H7 (cell line): ENCODE data around the gene DNMT1. TPM values are rescaled to one million over a fixed set of nuclear protein-coding genes. Genes with fewer than 3 reads are reported as not detected.

Source experiments
- DNase-seq: peaks from one replicate; pipeline ENCODE4 v3.0.0; 2012
- H3K27me3 ChIP-seq: 2 replicates; pipeline ENCODE4 v1.6.0; 2011; ENCODE audit warnings: mild to moderate bottlenecking, low read length; ENCODE audit not compliant: control insufficient read depth, insufficient read depth
- H3K36me3 ChIP-seq: replicated peaks from 2 replicates; pipeline ENCODE4 v1.5.1; 2011; ENCODE audit warnings: low read length; ENCODE audit not compliant: control insufficient read depth, insufficient read depth
- H3K4me3 ChIP-seq: 2 replicates; pipeline ENCODE4 v1.5.1; 2011; ENCODE audit warnings: low read depth, mild to moderate bottlenecking, control low read depth, low read length, moderate library complexity; ENCODE audit not compliant: insufficient read depth
- total RNA-seq: library from RNA; depleted of rRNA; stranded (reverse); fragments of >200 nt; shearing (Covaris generic); gene quantifications from 2 replicates; pipeline ENCODE4 v1.2.3, GENCODE V29; 2014

Gene DNMT1
- total RNA-seq, 1 experiment from 2014 or later: 128 TPM

DNA sequence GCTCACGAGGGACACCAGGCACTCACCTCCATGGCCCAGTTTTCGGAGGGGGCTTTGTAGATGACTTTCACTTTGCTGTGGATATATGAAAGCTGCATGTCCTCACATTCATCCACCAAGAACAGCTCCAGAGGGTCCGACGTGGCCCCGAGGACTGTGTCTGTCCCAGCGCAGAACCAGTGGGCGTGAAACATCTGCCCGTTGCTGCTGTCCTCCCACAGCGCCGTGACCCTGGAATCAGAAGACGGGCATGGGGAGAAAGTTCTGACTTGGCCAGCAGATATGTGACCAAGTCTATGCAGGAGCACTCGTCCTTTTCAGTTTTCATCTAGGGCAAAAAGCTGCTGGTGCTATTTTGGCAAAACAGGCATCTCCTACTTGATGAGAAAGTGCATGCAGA lies 45.3 kb downstream of the DNMT1 start:
- H3K36me3 ChIP-seq: peaks cover 68% of the 10 kb centered on the region
- no peak overlapping the region for H3K4me3 ChIP-seq
- no peaks in the 10 kb centered on the region for H3K27me3 ChIP-seq
- DNase-seq: peak; percentile 18

DNA sequence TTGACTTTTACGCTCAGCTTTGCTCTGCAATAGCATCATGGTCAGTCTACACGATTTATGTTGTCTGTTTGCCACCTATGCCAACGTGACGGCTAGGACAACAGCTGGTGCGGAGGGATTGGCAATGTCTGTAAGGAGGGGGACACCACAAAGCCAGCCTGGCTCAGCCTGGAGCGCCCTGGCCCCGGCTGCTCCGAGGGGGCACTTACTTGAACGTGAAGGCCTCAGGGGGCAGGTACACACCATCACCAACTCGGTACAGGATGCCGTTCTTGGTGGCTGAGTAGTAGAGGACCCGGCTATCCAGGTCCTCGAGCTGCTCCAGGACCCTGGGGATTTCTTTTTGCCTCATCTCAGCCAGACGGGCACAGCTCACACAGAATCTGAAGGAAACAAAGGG lies 48.6 kb downstream of the DNMT1 start:
- H3K4me3 ChIP-seq: no peak overlapping the region
- peak; percentile 22 for DNase-seq
- H3K36me3 ChIP-seq: peaks cover 66% of the 10 kb centered on the region
- H3K27me3 ChIP-seq: no peaks in the 10 kb centered on the region

DNA sequence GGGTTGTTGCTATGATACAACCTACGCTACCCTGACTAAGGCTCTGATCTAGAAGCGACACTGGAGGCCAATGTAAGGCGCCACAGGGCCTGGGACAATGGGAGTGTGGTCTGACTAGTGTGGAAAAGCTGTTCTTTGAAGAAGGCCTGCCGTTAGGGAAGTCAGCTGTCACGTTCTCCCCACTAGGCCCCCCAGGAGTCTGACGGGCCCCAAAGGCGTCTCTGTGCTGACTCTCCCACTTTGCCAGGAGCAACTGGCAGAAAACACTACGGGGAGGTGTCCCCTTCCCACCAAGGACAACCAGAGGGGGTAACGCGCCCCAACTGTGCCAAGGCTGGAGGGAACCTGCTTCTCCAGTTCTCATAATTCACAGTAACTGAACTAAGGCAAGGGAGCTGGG lies 49.7 kb downstream of the DNMT1 start:
- Histone ChIP-seq H3K4me3 (no peak overlapping the region), H3K36me3 (peaks cover 60% of the 10 kb centered on the region), H3K27me3 (no peaks in the 10 kb centered on the region)
- DNase-seq: no peak

DNA sequence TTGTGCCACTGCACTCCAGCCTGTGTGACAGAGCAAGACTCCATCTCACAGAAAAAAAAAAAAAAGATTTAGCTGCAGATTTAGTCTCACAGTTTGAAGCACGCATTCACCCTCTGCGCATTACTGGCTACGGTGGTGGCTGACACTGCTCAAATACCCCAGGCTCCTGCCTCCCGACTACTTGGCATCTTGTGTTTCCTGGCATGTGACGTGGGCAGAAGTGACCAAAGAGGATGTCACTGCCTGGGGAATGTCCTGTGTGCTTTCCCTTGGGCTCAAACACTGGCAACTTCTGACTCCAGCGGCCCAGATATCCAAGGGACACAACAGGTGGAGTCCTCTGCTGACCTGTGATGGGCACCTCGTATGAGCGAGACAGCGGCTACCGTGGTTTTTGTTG lies 50.4 kb downstream of the DNMT1 start:
- DNase-seq: peak; percentile 16
- H3K27me3 ChIP-seq: no peaks in the 10 kb centered on the region
- no peak overlapping the region for H3K4me3 ChIP-seq
- peaks cover 60% of the 10 kb centered on the region for H3K36me3 ChIP-seq

DNA sequence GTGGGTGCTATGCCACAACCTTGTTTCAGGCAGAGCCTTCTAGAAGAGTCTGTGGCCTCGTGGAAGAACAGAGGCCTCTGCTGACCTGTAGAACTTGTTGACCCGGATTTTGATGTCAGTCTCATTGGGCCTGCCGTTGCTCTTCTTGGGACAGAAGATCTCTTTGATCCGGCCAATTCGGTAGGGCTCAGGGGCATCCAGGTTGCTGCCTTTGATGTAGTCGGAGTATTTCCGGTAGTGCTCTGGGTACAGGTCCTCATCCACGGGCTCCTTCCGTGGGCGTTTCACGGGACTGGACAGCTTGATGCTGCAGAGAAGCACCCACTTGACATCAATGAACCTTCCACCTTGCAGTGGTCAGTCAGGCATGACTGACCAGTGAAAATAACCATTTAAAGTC lies 51.1 kb downstream of the DNMT1 start:
- Histone ChIP-seq H3K36me3 (peaks cover 64% of the 10 kb centered on the region), H3K4me3 (no peak overlapping the region), H3K27me3 (no peaks in the 10 kb centered on the region)
- DNase-seq: no peak

DNA sequence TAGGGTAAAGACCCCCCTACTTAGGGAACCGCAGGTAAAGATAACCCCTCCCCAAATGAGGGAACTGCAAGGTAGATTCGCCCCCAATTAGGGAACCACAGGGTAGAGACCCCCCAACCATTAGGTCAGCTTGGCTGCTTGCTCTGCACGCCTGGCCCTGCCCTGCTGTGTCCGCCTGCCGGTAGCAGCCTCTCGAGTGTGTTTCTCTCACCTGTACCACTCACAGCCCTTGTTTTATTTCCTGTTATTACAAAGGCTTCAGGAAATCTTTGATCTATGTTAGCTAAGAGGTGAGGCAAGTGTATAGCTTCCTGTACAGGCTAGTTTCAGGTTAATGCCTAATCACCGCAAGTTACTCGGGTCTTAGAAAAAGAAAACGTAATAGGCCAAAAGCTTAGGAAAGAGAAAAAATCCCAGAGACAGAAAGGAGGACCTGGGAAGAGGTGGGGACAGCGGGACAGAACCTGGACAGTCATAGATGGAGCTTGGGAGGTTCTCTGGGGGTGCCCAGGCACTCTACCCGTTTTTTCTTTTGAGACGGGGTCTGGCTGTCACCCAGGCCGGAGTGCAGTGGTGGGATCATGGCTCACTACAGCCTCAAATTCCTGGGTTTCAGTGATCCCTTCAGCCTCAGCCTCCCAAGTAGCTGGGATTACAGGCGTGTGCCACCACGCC lies 51.9 kb downstream of the DNMT1 start:
- Histone ChIP-seq H3K4me3 (no peak overlapping the region), H3K36me3 (peaks cover 67% of the 10 kb centered on the region), H3K27me3 (no peaks in the 10 kb centered on the region)
- no peak for DNase-seq

DNA sequence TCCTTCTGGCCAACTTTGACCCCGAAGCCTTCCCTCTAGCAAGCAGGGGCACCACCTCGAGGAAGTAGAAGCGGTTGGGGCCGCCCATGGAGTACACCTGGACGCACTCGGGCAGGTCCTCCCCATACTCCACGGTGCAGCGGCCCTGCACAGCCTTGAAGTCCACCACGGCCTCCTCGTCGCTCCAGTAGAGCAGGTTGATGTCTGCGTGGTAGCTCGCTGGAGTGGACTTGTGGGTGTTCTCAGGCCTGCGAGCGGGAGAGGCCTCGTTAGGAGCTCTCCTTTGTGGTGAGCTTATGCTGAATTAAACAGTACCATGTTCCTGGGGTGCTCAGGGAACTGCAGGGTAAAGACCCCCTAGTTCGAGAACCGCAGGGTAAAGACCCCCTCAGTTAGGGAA lies 52.8 kb downstream of the DNMT1 start:
- Histone ChIP-seq H3K27me3 (no peaks in the 10 kb centered on the region), H3K36me3 (peaks cover 74% of the 10 kb centered on the region), H3K4me3 (no peak overlapping the region)
- no peak for DNase-seq

DNA sequence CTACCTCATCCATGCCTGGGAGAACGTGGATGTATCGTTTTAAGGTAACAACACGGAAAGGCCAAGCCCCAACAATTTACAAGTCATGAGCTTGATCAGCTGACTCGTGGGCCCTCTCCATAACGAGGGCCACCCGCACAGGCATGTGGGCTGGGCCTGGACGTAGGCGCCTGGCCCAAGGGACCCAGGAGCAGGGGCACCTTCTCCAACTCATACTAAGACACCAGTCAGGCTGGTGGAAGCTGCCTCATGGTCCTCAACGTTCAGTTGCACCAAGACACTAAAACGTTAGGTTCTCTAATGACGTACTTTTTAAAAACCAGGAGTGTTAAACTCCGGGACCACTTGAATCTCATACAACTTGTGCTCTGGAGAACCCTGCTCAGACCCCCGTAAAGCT lies 53.3 kb downstream of the DNMT1 start:
- peak; percentile 34 for DNase-seq
- Histone ChIP-seq H3K4me3 (no peak overlapping the region), H3K36me3 (peaks cover 74% of the 10 kb centered on the region), H3K27me3 (no peaks in the 10 kb centered on the region)

DNA sequence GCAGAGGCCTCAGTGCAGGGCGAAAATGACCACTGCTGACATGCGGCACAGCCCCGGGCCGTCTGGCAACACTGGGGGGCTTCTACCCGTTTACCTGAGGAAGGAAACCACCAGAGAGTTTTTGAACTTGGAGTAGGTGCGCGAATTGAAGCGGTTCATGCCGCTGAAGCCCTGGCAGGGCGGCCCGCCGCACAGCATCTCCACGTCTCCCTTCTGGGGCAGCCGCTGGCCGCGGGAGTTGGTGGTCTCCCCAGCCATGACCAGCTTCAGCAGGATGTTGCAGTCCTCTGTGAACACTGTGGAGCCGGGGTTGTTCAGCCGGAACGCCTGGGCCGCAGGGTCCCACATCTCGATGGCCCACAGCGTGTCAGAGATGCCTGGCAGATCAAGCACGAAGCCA lies 54.8 kb downstream of the DNMT1 start:
- no peaks in the 10 kb centered on the region for H3K27me3 ChIP-seq
- H3K4me3 ChIP-seq: no peak overlapping the region
- H3K36me3 ChIP-seq: peaks cover 73% of the 10 kb centered on the region
- peak; percentile 30 for DNase-seq

DNA sequence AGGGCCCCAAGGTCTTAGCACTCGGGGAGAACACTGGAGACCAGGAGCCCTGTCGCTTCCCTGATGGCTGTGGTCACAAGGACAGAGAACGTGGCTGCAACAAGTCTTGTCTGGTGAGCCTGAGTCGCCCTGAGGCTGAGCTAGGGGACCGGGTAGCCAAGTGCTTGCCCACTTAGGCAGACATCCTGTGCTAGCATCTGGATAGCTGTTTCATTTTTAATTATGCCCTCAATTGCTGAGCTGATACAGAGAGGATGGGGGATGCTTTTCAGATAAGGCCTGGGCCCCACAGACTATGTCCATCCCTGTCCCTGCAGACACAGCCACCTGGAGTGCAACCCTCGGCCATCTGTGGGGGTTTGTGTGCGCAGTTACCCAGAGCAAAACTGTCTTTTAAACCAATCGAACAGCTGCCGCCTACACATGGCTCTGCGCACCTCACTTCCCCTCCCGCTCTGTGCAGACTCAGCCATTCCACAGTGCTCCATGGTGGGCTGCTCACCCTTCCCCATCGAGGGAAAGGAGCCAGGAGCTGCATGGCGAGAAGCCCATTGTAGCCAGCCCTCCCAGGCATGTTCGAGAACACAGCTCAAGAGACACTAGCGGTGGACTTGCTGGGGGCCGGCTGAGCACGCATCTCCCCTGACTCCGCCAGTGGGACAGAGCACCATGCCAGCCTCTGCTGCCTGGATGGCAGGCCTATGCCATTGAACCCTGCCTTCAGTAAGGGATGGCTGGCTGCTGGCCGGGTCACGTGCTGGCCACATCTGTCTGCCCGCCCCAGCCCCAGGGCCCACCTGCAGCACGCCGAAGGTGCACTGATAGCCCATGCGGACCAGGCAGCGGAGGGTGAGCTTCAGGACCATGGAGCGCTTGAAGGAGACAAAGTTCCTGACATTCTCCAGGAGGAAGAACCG lies 55.6 kb downstream of the DNMT1 start:
- no peaks in the 10 kb centered on the region for H3K27me3 ChIP-seq
- H3K4me3 ChIP-seq: no peak overlapping the region
- peaks cover 65% of the 10 kb centered on the region for H3K36me3 ChIP-seq
- peak; percentile 28 for DNase-seq

DNA sequence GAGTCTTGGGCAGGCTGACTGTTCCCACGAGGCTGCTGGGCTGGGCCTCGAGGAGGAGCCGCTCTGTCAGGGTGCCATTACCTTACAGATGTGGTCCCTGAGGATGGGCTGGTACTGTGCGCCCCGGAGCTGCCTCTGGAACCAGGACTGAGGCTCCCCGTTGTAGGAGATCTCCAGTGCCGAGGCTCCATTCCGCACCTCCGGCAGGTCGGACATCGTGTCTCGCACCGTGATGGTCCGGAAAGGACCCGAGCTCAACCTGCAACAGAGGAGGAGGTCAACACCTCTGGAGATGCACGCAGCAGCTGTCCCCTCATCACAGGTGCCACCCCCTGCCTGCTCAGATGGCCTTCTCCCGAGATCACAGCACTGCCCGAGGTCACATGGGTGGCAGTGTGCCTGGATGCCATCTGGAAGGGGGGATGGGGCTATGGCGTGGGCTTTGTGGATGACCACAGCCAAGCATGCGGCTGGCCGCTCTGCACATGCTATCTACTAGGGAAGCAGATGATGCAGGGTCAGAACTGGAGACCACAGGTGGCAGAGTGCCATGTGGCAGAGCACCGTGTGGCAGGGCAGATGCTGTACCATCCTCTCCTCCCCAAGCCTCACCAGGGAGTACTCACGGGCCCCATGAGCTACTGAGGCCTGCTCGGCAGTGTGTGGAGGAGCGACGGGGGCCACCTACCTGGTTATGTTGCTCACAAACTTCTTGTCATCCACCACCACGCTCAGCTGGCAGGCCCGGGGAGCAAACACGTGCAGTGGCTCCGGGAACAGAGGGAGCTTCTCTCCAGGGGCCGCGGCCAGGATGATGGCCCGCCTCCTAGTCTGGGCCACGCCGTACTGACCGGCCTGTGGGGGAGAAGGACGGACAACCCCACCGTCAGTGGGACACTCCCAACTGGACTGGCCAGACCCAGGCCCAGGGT lies 56.7 kb downstream of the DNMT1 start:
- Histone ChIP-seq H3K27me3 (no peaks in the 10 kb centered on the region), H3K4me3 (no peak overlapping the region), H3K36me3 (peaks cover 68% of the 10 kb centered on the region)
- DNase-seq: peak; percentile 36

DNA sequence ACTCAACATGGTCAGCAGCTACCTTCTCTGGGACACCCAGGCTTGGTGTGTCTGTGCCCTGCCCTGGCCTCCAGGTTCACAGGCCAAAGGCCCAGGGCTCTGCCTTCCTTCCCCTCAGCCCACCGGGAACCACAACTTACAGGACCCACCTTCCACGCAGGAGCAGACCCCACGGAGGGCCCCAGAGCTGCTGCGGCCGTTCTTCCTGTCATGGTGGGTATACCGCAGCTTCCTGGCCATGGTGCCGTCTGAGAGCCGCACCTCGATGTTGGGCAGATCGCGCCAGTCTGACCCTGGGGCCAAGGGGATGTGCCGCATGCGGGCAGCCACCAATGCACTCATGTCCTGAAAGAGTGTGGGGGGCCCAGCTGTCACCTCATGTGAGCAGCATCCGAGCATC lies 57.8 kb downstream of the DNMT1 start:
- H3K27me3 ChIP-seq: no peaks in the 10 kb centered on the region
- DNase-seq: no peak
- H3K36me3 ChIP-seq: peaks cover 59% of the 10 kb centered on the region
- H3K4me3 ChIP-seq: no peak overlapping the region

DNA sequence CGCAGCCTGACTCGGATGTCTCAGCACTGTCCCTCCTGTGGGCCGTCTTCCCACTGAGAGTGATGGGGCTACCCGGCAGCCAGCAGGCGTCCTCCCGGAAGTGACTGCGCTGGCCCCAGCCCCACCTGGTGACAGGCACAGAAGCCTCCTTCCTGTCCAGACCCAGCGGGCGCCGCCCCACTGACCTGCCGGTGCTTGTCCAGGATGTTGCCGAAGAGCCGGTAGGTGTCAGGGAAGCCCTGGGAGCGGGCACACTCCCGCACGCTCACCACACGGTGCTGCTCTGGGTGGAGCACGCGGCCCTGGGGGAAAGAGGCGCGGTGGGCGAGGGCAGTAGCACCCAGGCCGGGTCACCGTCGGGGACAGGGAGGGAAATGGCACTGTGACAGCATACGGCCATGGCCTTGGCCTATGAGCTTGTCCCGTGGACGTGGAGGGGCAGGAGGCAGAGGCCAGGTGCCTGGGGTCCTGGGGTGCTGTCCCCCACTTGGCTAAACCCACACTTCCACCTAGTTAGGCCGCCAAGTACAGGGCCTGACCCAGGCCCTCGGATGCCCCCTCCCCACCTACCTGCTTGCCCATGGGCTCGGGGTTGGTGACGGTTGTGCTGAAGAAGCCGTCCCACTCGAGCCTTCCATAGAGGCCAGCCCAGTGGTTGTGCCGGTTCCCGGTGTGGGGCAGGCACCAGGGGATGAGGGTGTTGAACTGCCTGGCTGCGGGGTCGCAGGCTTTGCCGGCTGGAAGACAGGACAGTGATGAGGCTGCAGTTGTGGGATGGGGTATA lies 59.0 kb downstream of the DNMT1 start:
- peaks cover 55% of the 10 kb centered on the region for H3K36me3 ChIP-seq

DNA sequence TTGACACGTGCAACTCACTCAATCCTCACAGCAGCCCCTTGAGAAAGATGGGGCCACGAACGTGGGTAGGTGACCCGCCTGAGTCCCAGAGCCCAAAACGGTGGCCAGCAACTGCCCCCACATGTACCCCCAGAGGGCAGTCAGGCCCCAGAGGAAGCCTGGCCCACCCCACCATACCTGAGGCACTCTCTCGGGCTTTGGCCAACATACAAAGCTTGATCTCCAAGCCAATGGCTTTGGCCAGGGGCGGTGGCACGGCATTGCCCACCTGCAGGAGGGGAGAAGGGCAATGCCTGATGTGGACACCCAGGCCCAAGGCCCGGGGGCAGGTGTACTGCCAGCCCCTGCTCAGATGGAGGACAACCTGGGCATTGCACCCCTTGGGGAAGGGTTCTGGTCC lies 60.7 kb downstream of the DNMT1 start:
- Histone ChIP-seq H3K36me3 (peaks cover 44% of the 10 kb centered on the region), H3K27me3 (no peaks in the 10 kb centered on the region), H3K4me3 (no peak overlapping the region)
- DNase-seq: no peak

More for the DNA sequence above, 59.0 kb downstream of the DNMT1 start:
- no peak overlapping the region for H3K4me3 ChIP-seq
- no peaks in the 10 kb centered on the region for H3K27me3 ChIP-seq
- peak; percentile 51 for DNase-seq
